Measurements from ENCODE around the gene GP1BA. TPM values are rescaled to one million over a fixed set of nuclear protein-coding genes. Genes with fewer than 3 reads are reported as not detected.

Gene GP1BA
- total RNA-seq, 1 experiment from 2014 or later: not detected

DNA sequence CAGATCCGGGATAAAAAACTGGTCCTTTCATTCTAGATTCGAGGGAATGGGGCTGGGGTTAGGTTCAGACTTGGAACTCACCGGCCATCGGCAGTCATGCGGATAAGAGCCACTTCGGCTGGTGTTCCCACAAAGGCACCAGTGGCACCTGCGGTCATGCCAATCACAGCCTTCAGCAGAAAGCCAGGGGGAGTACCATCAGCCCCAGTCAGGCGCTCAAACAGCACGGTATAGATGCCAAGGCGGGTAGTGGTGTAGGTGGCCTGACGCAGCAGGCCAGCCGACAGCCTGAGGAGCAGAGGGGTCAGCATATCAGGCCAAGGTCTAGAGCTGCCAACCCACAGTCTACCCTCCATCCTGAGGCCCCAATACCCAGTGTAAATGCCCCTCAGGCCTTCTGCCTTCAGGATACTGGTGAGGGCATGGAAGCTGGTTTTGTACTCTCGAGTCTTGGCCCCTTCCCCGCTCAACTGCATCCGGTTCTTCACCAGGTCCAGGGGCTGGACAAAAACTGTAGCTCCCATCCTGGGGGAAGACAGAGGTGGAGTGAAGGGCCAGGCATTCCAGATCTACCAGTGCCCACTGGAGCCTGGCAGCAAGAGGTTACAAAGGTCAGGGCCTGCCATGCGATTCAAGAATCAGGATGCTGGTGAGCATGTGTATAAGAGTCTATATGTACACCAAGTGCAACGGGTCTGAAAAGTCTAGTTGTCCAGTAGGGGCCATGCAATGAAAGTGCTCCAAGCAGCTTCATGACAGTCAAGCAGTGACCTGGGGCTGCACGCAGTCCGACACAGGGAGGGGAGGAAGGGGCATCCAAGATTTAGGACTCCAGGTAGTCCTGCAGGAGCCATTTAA, 6.8 kb downstream of the GP1BA start:
- no peaks in the 10 kb centered on the region for H3K27me3 ChIP-seq (replicated peaks)
- H3K27ac ChIP-seq: no peak overlapping the region
- peak overlapping the region; percentile 59 for H3K4me3 ChIP-seq
- peak in 1 of 2 experiments; percentile 14 for DNase-seq (ENCODE audit: low read depth in 1 of 2, low spot score in 2 of 2)
- peaks cover 51% of the 10 kb centered on the region for H3K36me3 ChIP-seq
- H3K4me1 ChIP-seq (replicated peaks): peaks cover 28% of the 10 kb centered on the region
- H3K9me3 ChIP-seq (replicated peaks): no peaks in the 10 kb centered on the region

DNA sequence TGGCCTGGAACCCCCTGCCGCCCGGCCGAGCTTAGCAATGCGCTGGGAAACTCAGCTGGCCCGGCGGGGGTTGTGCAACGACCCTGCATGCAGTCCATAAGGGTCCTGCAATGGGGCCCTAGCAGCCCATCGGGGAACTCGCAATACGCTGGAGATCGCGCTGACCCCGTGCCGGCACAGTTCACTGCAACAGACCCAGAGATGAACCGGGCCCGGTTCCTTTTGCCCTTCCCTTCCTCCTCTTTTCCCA, 7.4 kb downstream of the GP1BA start:
- H3K27ac ChIP-seq: no peak overlapping the region
- DNase-seq (ENCODE audit: low read depth in 1 of 2, low spot score in 2 of 2): no peak

DNA sequence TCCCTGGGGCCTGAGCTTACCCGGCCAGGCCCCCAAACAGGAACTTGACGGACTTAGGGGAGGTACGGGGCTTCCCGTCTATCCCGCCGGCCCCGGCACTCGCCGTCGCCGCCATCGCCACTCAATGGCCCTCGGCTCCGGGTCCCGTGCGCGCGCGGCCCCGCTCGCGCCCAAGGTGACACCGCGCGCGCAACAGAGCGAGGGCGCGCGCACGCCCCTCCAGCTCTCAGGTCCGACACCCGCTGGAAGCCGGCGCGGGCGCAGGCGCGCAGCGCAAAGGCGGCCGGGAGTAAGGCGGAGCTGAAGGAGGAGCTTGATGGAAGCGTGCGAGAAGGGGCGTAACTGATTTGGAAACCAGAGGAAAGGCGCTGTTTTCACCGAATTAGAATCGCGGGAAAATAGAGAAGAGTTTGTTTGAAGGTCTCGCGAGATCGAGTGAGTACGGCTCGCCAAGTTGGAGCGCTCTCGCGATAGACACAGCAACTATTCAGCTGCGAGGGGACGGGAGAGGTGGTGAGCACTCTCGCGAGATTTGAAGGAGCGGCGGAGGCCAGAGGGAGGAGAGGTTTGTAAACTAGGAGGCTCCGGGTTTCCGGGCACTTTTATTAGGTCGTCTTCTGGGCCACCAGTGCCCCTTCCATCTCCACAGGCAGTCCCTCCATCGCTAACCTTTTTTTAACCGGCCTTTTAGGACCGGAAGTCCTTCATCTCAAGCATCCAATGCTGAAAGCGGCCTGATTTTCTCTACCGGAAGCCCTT, 7.9 kb downstream of the GP1BA start, which contains the start of the genes RNF167 and SLC25A11:
Gene RNF167, plus strand, starts transcription at position 473 of the 759 bp plus-strand sequence. CDS start 642 bp downstream, outside the sequence.
Gene SLC25A11, minus strand, starts transcription at position 251 of the 759 bp plus-strand sequence. Its CDS starts 136 bp downstream, at position 115.
- Histone ChIP-seq H3K27ac (peak within 1 kb of the TSS; percentile 79), H3K4me1 (replicated peaks) (peaks cover 29% of the 10 kb centered on the region), H3K27me3 (replicated peaks) (no peaks in the 10 kb centered on the region), H3K36me3 (peaks cover 62% of the 10 kb centered on the region), H3K9me3 (replicated peaks) (no peaks in the 10 kb centered on the region), H3K4me3 (peak within 1 kb of the TSS; percentile 59)
- peak; percentile 97 to 99 for DNase-seq (ENCODE audit: low read depth in 1 of 2, low spot score in 2 of 2)

More for the DNA sequence above, 7.4 kb downstream of the GP1BA start:
- H3K4me1 ChIP-seq (replicated peaks): peaks cover 26% of the 10 kb centered on the region
- no peaks in the 10 kb centered on the region for H3K9me3 ChIP-seq (replicated peaks)
- H3K36me3 ChIP-seq: peaks cover 57% of the 10 kb centered on the region
- no peaks in the 10 kb centered on the region for H3K27me3 ChIP-seq (replicated peaks)
- H3K4me3 ChIP-seq: peak overlapping the region; percentile 59

DNA sequence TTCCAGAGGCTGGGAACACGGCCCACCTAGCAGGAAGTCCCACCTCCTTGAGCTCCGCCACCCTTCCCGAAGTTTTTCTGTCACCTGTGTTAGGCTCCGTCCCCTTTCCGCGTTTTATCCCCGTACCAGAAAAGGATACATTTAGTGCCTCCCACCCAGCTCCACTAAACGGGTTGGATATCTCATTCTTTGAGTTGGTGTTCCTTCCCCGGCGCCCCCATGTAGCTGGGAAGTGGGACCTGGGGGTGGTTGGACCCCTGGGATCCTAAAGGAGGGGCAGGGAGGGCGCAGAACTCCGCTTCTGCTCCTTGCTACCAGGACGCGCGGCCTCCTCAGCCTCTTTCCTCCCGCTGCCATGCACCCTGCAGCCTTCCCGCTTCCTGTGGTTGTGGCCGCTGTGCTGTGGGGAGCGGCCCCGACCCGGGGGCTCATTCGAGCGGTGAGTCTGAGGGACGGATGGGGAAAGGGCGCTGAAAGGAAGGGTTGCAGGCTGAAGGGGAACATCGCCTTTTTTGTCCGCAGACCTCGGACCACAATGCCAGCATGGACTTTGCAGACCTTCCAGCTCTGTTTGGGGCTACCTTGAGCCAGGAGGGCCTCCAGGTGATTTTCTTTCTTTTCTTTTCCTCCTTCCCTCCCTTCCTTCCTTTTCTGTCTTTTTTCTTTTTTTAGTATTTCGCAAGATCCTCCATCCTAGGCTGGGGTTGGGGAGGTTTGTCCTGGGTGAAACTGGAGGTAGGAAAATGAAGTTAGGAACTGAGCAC, 8.7 kb downstream of the GP1BA start:
- H3K4me3 ChIP-seq: peak overlapping the region; percentile 59
- DNase-seq (ENCODE audit: low read depth in 1 of 2, low spot score in 2 of 2): no peak
- H3K36me3 ChIP-seq: peaks cover 69% of the 10 kb centered on the region
- H3K27me3 ChIP-seq (replicated peaks): no peaks in the 10 kb centered on the region
- peak overlapping the region; percentile 79 for H3K27ac ChIP-seq
- no peaks in the 10 kb centered on the region for H3K9me3 ChIP-seq (replicated peaks)
- peaks cover 37% of the 10 kb centered on the region for H3K4me1 ChIP-seq (replicated peaks)

DNA sequence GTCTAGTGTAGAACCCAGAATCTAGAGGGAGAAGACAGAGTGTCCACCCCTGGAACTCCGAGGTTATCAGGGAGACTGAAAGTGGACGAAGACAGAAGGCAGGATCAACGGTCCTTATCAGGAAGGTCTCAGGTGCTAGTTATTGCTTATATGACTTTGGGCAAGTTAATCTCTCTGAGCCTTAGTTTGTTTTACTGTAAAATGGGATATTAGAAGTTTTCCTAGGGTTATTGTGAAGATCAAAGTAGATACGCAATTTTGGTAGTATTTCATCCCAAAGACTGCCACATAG, 9.2 kb downstream of the GP1BA start:
- peaks cover 75% of the 10 kb centered on the region for H3K36me3 ChIP-seq
- no peak overlapping the region for H3K27ac ChIP-seq
- peaks cover 41% of the 10 kb centered on the region for H3K4me1 ChIP-seq (replicated peaks)
- H3K9me3 ChIP-seq (replicated peaks): no peaks in the 10 kb centered on the region
- no peaks in the 10 kb centered on the region for H3K27me3 ChIP-seq (replicated peaks)
- no peak for DNase-seq (ENCODE audit: low read depth in 1 of 2, low spot score in 2 of 2)
- H3K4me3 ChIP-seq: peak overlapping the region; percentile 59

DNA sequence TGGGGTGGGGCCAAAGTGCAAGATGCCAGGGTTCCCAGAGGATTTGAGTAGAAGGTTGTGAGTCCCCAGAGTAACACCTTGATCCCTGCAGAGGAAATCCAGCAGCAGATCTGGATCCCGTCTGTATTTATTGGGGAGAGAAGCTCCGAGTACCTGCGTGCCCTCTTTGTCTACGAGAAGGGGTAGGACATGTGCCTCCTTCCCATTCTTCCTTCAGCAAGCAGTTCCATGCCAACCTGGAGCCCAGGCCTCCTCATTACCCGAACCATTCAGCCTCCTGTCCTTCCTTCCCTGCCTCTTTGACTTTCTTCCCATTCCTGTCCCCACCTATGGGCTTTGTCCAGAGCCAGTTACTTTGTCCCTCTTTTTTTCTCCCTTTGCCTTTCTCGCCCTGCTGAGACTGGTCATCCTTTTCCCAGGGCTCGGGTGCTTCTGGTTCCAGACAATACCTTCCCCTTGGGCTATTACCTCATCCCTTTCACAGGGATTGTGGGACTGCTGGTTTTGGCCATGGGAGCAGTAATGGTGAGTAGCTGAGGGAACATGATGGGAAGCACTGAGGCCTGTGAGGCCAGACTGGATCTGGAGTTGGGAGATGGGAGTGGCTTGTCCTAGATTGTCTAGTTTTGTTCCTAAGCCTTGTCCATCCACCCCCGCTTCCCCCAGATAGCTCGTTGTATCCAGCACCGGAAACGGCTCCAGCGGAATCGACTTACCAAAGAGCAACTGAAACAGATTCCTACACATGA, 10.9 kb downstream of the GP1BA start:
- no peak overlapping the region for H3K4me3 ChIP-seq
- H3K27ac ChIP-seq: no peak overlapping the region
- peaks cover 82% of the 10 kb centered on the region for H3K36me3 ChIP-seq
- no peaks in the 10 kb centered on the region for H3K9me3 ChIP-seq (replicated peaks)
- H3K27me3 ChIP-seq (replicated peaks): no peaks in the 10 kb centered on the region
- peaks cover 43% of the 10 kb centered on the region for H3K4me1 ChIP-seq (replicated peaks)
- no peak for DNase-seq (ENCODE audit: low read depth in 1 of 2, low spot score in 2 of 2)

DNA sequence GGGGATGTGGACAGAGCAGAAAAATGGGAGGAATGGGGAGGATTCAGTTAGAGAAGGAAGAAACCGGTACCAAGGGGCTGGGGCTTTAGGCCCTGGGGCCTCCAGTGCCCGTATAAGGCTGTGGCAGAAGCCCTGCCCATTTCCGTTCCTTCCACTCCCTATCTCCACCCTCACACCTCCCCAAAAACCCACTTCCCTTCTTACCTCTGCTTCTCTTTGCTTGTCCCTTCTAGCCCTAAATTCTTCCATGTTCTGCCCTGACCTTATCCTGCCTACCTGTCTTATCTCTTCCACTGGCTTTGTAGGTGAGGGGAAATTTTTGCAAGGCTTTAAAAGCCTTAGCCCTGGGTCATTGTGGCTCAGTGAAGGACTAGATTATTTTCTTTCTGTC, 12.1 kb downstream of the GP1BA start:
- DNase-seq (ENCODE audit: low read depth in 1 of 2, low spot score in 2 of 2): no peak

DNA sequence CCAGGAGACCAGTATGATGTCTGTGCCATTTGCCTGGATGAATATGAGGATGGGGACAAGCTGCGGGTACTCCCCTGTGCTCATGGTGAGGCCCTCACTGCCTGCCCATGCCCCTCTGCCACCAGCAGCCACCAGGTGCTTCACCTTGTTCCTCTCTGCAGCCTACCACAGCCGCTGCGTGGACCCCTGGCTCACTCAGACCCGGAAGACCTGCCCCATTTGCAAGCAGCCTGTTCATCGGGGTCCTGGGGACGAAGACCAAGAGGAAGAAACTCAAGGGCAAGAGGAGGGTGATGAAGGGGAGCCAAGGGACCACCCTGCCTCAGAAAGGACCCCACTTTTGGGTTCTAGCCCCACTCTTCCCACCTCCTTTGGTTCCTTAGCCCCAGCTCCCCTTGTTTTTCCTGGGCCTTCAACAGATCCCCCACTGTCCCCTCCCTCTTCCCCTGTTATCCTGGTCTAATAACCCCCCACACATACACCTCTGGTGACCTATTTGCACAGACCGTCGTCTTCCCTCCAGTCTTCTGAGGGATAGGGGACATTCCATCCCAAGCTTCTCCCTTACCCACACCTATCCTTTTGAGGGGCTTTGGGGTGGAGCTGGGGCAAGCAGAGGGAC, 12.6 kb downstream of the GP1BA start:
- no peaks in the 10 kb centered on the region for H3K9me3 ChIP-seq (replicated peaks)
- peak overlapping the region; percentile 50 for H3K27ac ChIP-seq
- H3K4me3 ChIP-seq: no peak overlapping the region
- H3K4me1 ChIP-seq (replicated peaks): peaks cover 48% of the 10 kb centered on the region
- no peak for DNase-seq (ENCODE audit: low read depth in 1 of 2, low spot score in 2 of 2)
- H3K36me3 ChIP-seq: peaks cover 76% of the 10 kb centered on the region
- H3K27me3 ChIP-seq (replicated peaks): no peaks in the 10 kb centered on the region

More for the DNA sequence above, 12.1 kb downstream of the GP1BA start:
- peaks cover 43% of the 10 kb centered on the region for H3K4me1 ChIP-seq (replicated peaks)
- H3K27ac ChIP-seq: no peak overlapping the region
- peaks cover 76% of the 10 kb centered on the region for H3K36me3 ChIP-seq
- no peak overlapping the region for H3K4me3 ChIP-seq
- H3K9me3 ChIP-seq (replicated peaks): no peaks in the 10 kb centered on the region
- no peaks in the 10 kb centered on the region for H3K27me3 ChIP-seq (replicated peaks)

DNA sequence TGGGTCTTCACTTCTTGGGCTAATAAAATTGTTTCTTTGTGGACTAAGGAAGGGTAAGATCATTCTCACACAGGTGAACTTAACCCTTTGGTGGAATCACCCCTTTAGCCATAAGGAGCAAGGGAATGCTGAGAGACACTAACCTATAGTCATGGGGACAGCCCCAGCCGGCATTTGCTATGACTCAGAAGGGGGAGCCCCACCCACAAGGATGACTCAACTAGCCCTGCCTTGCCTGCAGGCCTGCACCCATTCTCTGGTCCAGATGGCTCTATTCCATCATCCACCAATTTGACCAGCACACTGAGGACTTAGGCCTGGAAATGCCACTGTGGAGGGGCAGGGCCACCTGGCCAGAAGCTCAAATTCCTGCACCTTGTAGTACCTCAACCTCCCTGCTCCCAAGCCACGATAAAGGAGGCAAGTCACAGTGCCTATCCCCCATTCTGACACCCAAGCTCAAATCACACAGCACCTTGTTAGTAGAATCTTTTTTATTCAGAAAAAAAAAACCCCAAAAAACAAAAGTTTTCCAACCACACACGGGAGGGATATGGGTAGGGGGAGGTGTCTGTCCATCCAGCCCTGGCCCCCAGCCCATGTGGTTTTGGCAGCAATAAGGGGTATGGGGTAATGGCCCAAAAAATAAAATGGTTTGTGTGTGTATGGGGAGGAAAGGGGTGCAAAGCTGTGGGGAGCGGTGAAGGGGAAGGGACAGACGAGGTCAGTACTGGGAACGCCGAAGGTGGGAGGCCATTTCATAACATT, 13.3 kb downstream of the GP1BA start:
- Histone ChIP-seq H3K27ac (peak overlapping the region; percentile 50), H3K27me3 (replicated peaks) (no peaks in the 10 kb centered on the region), H3K4me3 (peak overlapping the region; percentile 92), H3K4me1 (replicated peaks) (peaks cover 54% of the 10 kb centered on the region), H3K9me3 (replicated peaks) (no peaks in the 10 kb centered on the region), H3K36me3 (peaks cover 76% of the 10 kb centered on the region)
- DNase-seq (ENCODE audit: low read depth in 1 of 2, low spot score in 2 of 2): peak; percentile 76 to 92

DNA sequence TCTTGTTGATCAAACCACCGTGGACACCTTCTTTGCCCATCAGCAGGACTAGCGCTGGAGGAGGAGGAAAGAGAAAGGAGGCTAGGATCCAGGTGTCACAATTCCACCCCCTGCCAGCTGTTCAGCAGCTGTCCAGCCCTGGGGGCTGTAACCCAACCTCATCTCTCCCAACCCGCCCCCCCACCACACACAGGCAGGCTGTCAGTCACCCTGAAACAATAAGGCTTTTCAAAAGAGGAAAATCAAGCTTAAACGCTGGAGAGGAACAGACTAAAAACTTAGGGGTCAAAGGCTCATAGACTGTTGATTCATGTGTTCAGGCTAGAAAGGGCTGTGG, 13.8 kb downstream of the GP1BA start:
- no peak overlapping the region for H3K27ac ChIP-seq
- no peak for DNase-seq (ENCODE audit: low read depth in 1 of 2, low spot score in 2 of 2)
- H3K4me1 ChIP-seq (replicated peaks): peaks cover 55% of the 10 kb centered on the region
- H3K4me3 ChIP-seq: peak overlapping the region; percentile 92
- H3K27me3 ChIP-seq (replicated peaks): no peaks in the 10 kb centered on the region
- peaks cover 72% of the 10 kb centered on the region for H3K36me3 ChIP-seq
- no peaks in the 10 kb centered on the region for H3K9me3 ChIP-seq (replicated peaks)

DNA sequence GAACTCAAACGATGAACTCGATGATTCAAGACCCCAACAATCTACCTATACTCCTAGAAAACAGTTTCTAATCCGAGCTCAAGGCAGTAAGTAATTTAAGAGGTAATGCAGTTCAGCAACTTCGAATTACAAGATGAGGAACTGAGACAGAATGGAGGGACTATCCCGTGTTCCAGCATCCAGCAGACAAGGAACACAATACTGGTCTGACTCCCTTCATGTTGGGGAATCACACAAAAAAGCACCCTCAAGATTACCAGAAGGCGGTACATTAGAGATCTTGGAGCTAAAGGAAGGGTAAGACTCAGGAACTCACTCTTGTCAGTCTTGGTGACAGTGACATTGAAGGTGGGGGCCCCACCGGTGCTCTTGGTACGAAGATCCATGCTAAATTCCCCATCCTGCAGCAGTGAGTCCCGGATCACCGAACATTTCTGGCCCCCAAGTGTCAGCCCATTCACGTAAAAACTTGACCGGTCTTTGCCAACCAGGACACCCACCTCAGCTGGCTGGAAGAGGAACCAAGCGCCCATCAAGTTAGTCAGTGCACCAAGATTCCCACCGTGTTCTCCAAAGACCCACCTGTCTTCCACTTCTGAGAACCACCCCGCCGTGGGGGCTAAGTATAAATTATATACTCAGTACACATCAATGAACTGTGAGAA, 14.4 kb downstream of the GP1BA start:
- no peak for DNase-seq (ENCODE audit: low read depth in 1 of 2, low spot score in 2 of 2)
- Histone ChIP-seq H3K4me1 (replicated peaks) (peaks cover 55% of the 10 kb centered on the region), H3K27ac (no peak overlapping the region; the same call in 1 of the 2 replicates), H3K9me3 (replicated peaks) (no peaks in the 10 kb centered on the region), H3K4me3 (peak overlapping the region; percentile 92), H3K36me3 (peaks cover 66% of the 10 kb centered on the region), H3K27me3 (replicated peaks) (no peaks in the 10 kb centered on the region)

DNA sequence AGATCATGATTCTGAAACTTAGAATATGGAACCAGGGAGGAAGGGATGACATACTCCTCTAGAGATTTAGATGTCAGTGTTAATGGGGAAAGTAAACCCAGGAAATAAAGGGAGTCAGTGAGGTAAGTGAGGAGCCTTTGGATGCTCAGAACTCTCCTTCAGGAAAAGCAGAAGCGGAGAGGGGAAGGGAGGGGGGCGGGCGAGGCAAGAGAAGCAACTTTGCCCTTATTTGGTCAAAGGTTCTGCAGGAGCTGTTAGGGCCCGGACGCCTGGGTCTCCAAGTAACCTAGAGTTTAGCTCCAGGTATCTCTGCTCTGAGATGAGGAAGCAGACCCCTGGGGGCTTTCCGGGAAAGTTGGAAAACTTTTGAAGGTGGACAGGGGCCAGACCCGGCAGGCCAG, 14.9 kb downstream of the GP1BA start:
- H3K4me1 ChIP-seq (replicated peaks): peaks cover 56% of the 10 kb centered on the region
- DNase-seq (ENCODE audit: low read depth in 1 of 2, low spot score in 2 of 2): peak in 1 of 2 experiments; percentile 47
- no peaks in the 10 kb centered on the region for H3K27me3 ChIP-seq (replicated peaks)
- peaks cover 61% of the 10 kb centered on the region for H3K36me3 ChIP-seq
- H3K27ac ChIP-seq: no peak overlapping the region; the same call in 1 of the 2 replicates
- H3K4me3 ChIP-seq: peak overlapping the region; percentile 92
- H3K9me3 ChIP-seq (replicated peaks): no peaks in the 10 kb centered on the region
